Esophagus muscularis mucosa (tissue), 4 donors: ENCODE results near the gene LGR4. TPM values are rescaled to one million over a fixed set of nuclear protein-coding genes. Genes with fewer than 3 reads are reported as not detected.

Source experiments
- DNase-seq: peaks from one replicate; pipeline ENCODE4 v3.0.0-alpha.2; 2017; ENCODE audit errors: extremely low spot score
- H3K27ac ChIP-seq, 4 donors: fragments of 200-600 bp; sonication (generic); replicated peaks in 1 of 4; 1 replicate in 3 of 4; 2 replicates in 1 of 4; pipeline ENCODE4 v1.5.1; 2016 to 2019; ENCODE audit warnings: mild to moderate bottlenecking in 1 of 4
- H3K27me3 ChIP-seq, 4 donors: fragments of 200-600 bp; sonication (generic); one replicate each; pipeline versions ENCODE4 v1.5.1 to v1.6.0; 2016 to 2019
- H3K36me3 ChIP-seq, 4 donors: fragments of 200-600 bp; sonication (generic); one replicate each; pipeline ENCODE4 v1.5.1; 2016 to 2019
- H3K4me1 ChIP-seq, 4 donors: fragments of 200-600 bp; sonication (generic); one replicate each; pipeline ENCODE4 v1.5.1; 2016 to 2019
- H3K4me3 ChIP-seq, 4 donors: fragments of 200-600 bp; sonication (generic); 1 replicate in 2 of 4; 2 replicates in 2 of 4; pipeline ENCODE4 v1.5.1; 2016 to 2019; ENCODE audit warnings: mild to moderate bottlenecking in 4 of 4, moderate library complexity in 1 of 4
- H3K9me3 ChIP-seq, 4 donors: fragments of 200-600 bp; sonication (generic); 1 replicate in 3 of 4; 2 replicates in 1 of 4; pipeline ENCODE4 v1.5.1; 2016 to 2019
- EP300 ChIP-seq: sonication (generic); formaldehyde crosslinking; IDR thresholded peaks from one replicate; pipeline ENCODE4 v1.6.1; 2017; ENCODE audit warnings: antibody characterized with exemption
- POLR2A ChIP-seq: fragments of 450-650 bp; IDR thresholded peaks from one replicate; pipeline ENCODE4 v1.6.1; 2017; ENCODE audit warnings: antibody characterized with exemption, moderate library complexity, mild to moderate bottlenecking, low read depth
- POLR2AphosphoS5 ChIP-seq, 2 donors: sonication (generic); formaldehyde crosslinking; IDR thresholded peaks; one replicate each; pipeline ENCODE4 v1.6.1; 2017; ENCODE audit warnings: antibody characterized with exemption in 2 of 2
- WGBS: methylation state at CpG from one replicate; pipeline ENCODE4 v1.1.5; 2018; 5-methylcytosine and 5-hydroxymethylcytosine counted together
- intact Hi-C: fragments of 100-400 bp; cut with DNase I; formaldehyde crosslinking; loops from one replicate; pipeline ENCODE4 v1.15.1; 2023
- total RNA-seq, 4 donors: library from RNA; depleted of rRNA; stranded (reverse); fragments of >200 nt; gene quantifications; one replicate each; pipeline versions ENCODE4 v1.1.0 to v1.2.1, GENCODE V29; 2016
- TF ChIP-seq, protein P1 (sequence below), 3 experiments: fragments of 200-600 bp in 2 of 3; fragments of 450-650 bp in 1 of 3; sonication (generic) in 2 of 3; IDR thresholded peaks; one replicate each; pipeline ENCODE4 v1.5.1; 2017 to 2019; ENCODE audit warnings: antibody characterized with exemption in 3 of 3, mild to moderate bottlenecking in 2 of 3, moderate library complexity in 1 of 3

LGR4 gene
- total RNA-seq, 4 donors from 2014 or later, result 24.9 to 37.6 (median 27.6) TPM

DNA sequence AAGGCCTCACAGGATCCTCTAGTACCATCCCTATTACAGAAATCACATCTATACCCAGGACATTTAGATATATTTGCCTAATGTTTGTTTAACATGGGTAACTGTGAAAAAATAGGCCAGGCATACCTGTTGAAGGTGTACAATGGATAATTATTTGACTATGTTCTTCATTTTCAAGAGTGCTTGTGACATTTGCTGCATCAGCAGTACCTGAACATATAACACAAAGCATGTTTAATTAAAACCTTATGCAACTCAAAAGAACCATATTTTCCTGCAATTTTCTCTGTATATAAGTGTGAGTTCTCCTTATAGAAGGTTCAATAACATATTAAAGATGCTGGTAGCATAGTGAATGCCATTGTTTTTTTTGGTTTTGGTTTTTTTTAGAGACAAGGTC lies 101.1 kb downstream of the LGR4 start:
- H3K36me3 ChIP-seq, result peaks cover 7 to 54% (median 39%) of the 10 kb centered on the region in 4 donors
- intact Hi-C loops, result no loop called here
- H3K27me3 ChIP-seq, result no peaks in the 10 kb centered on the region
- no peak for DNase-seq
- H3K4me3 ChIP-seq, result no peak overlapping the region
- H3K9me3 ChIP-seq, result no peaks in the 10 kb centered on the region
- H3K27ac ChIP-seq, result no peak overlapping the region
- H3K4me1 ChIP-seq, result peaks cover 0 to 8% (median 0%) of the 10 kb centered on the region in 4 donors
- TF ChIP-seq POLR2A, result no peak
- TF ChIP-seq, protein P1, sequence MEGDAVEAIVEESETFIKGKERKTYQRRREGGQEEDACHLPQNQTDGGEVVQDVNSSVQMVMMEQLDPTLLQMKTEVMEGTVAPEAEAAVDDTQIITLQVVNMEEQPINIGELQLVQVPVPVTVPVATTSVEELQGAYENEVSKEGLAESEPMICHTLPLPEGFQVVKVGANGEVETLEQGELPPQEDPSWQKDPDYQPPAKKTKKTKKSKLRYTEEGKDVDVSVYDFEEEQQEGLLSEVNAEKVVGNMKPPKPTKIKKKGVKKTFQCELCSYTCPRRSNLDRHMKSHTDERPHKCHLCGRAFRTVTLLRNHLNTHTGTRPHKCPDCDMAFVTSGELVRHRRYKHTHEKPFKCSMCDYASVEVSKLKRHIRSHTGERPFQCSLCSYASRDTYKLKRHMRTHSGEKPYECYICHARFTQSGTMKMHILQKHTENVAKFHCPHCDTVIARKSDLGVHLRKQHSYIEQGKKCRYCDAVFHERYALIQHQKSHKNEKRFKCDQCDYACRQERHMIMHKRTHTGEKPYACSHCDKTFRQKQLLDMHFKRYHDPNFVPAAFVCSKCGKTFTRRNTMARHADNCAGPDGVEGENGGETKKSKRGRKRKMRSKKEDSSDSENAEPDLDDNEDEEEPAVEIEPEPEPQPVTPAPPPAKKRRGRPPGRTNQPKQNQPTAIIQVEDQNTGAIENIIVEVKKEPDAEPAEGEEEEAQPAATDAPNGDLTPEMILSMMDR (IDR thresholded peaks at IDR 0.05), result no peak
- TF ChIP-seq POLR2AphosphoS5 (IDR thresholded peaks at IDR 0.05), result no peak
- no peak for TF ChIP-seq EP300

DNA sequence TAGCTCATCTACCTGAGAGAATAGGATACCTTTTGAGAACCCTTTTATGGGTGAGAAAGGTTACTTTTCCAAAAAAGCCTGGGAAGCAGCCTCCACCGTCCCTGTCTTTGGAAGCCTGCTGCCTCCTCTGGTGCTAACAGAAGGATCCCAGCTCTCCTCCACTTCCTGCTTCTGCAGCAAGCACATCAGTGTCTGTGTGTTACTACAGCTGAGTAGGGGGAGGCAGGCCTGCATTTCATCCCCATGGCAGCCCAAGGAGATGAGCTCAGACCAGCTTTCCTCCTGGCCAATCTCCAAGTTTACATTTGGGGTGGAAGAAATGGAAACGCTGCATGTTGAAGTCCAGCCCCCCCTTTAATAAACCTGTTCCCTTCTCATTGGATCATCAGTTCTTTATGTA lies 102.2 kb downstream of the LGR4 start:
- Histone ChIP-seq H3K4me1 (peaks cover 0 to 8% (median 0%) of the 10 kb centered on the region in 4 donors), H3K4me3 (no peak overlapping the region), H3K36me3 (peaks cover 7 to 53% (median 36%) of the 10 kb centered on the region in 4 donors), H3K27me3 (no peaks in the 10 kb centered on the region), H3K9me3 (no peaks in the 10 kb centered on the region), H3K27ac (no peak overlapping the region)
- intact Hi-C loops, result no loop called here
- no peak for DNase-seq
- TF ChIP-seq, protein P1 (IDR thresholded peaks at IDR 0.05), result no peak
- no peak for TF ChIP-seq POLR2A
- TF ChIP-seq EP300, result no peak
- TF ChIP-seq POLR2AphosphoS5 (IDR thresholded peaks at IDR 0.05), result no peak
- 25% methylated on average over 2 of the region's 2 CpGs for WGBS

DNA sequence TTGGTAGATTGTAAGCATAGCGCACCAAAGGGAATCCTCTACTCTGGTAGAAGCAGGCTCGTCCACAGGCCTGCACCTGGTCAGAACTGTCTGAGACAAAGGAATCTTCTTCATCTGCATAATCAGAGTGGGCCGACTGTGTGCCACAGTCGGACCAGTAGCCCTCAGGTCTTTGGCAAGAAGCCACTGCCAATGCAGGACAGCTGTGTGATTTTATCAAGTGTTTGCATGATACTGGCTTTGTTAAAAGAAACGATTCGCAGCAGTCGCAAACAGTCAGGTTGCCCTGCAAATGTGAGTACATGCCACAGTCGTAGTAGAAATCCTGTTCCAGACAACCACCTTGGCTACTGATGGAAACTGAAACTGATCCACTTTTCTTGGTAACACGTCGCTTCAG lies 104.7 kb downstream of the LGR4 start:
- Histone ChIP-seq H3K27ac (no peak overlapping the region), H3K36me3 (peaks cover 7 to 33% (median 25%) of the 10 kb centered on the region in 4 donors), H3K4me3 (no peak overlapping the region), H3K9me3 (no peaks in the 10 kb centered on the region), H3K4me1 (peaks cover 6 to 15% (median 7%) of the 10 kb centered on the region in 4 donors), H3K27me3 (no peaks in the 10 kb centered on the region)
- intact Hi-C loops, result loop anchor here (10.0 kb wide), 1 partner anchor 183 kb away; no protein-coding TSS in a partner anchor
- TF ChIP-seq, protein P1 (IDR thresholded peaks at IDR 0.05), result no peak
- TF ChIP-seq POLR2A (no peak), EP300 (no peak), POLR2AphosphoS5 (IDR thresholded peaks at IDR 0.05) (no peak)
- no peak for DNase-seq
- 80% methylated on average over 10 of the region's 10 CpGs for WGBS

DNA sequence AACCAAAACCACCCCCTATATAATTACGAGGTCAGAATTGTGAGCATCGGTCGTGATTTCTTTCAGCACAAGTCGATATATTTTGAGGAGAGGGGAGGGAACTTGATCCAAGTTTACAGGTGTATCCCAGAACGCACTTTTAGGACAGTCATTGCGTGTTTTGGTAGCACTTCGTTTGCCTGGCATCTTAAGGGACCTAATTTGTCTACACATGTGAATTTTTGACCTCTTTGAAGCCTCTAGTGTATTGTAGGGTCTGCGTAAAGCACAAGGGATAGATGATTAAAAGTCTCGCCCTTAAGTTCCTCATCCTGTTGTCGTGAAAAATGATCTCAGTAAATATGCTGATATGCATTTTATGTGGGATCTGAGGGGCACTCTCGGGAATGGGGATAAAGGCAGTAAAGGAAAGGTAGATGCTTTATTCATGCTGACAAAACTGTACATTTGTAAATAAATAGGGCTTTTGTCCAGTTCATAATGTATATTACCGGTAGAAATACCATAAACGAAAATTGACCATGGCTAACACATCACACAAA lies 108.9 kb downstream of the LGR4 start:
- WGBS, result 51% methylated on average over 13 of the region's 13 CpGs
- H3K27me3 ChIP-seq, result no peaks in the 10 kb centered on the region
- intact Hi-C loops, result loop anchor here (2.0 to 10.0 kb wide), 2 partner anchors 109 to 179 kb away; partner anchors contain the start of gene LGR4
- H3K36me3 ChIP-seq, result peaks cover 0 to 13% (median 12%) of the 10 kb centered on the region in 4 donors
- H3K27ac ChIP-seq, result peak overlapping the region in 3 of 4 donors; percentile 30 to 42 (median 42)
- H3K4me3 ChIP-seq, result peak overlapping the region; percentile 68 to 74 (median 72)
- peaks cover 6 to 18% (median 15%) of the 10 kb centered on the region in 4 donors for H3K4me1 ChIP-seq
- no peaks in the 10 kb centered on the region for H3K9me3 ChIP-seq
- no peak for DNase-seq
- TF ChIP-seq POLR2A, result no peak
- no peak for TF ChIP-seq EP300
- TF ChIP-seq, protein P1 (IDR thresholded peaks at IDR 0.05), result no peak
- TF ChIP-seq POLR2AphosphoS5 (IDR thresholded peaks at IDR 0.05), result no peak
